ENCODE measurements around the gene OTUD4. TPM values are rescaled to one million over a fixed set of nuclear protein-coding genes. Genes with fewer than 3 reads are reported as not detected.

OTUD4 gene
- total and polyA plus RNA-seq, 4 donors = 5.3 to 27.5 (median 11.6) TPM

DNA sequence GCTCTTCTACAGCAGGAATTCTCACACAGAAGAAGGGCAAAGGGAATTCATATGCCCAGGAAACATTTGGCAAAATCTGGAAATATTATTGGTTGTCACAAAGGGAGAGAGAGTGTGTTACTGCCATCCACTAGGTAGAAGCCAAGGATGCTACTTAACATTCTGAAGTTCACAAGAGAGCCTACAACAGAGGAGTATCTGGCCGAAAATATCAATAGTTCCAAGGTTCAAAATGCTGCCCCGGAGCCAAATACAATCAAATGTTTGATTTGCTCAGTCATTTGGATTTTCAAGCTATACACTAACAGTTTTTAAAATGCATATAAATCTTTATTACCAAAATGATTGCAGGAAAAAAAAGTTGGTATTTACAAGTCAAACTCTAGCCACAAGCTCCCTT, 18.8 kb downstream of the OTUD4 start:
- Histone ChIP-seq H3K27me3 (ENCODE audit: control insufficient read depth in 4 of 4, insufficient read depth in 4 of 4, low read length in 3 of 4) (no peaks in the 10 kb centered on the region), H3K36me3 (ENCODE audit: control insufficient read depth in 4 of 4, insufficient read depth in 3 of 4, low read depth in 1 of 4, low read length in 3 of 4) (peaks cover 1 to 36% (median 26%) of the 10 kb centered on the region in 4 donors), H3K4me3 (ENCODE audit: low read depth in 1 of 3, low read length in 3 of 3) (no peak overlapping the region), H3K27ac (ENCODE audit: low read depth in 1 of 2, low read length in 2 of 2) (no peak overlapping the region), H3K9ac (ENCODE audit: low read depth in 1 of 2, low read length in 2 of 2) (no peak overlapping the region), H3K4me1 (ENCODE audit: control insufficient read depth in 4 of 4, insufficient read depth in 4 of 4, low read length in 3 of 4) (peaks cover 0 to 10% (median 4%) of the 10 kb centered on the region in 4 donors), H3K9me3 (ENCODE audit: control insufficient read depth in 4 of 4, low read length in 3 of 4) (no peaks in the 10 kb centered on the region)
- 25% methylated on average over 2 of the region's 2 CpGs for WGBS
- no peak for DNase-seq (ENCODE audit: low spot score)
- peak; percentile 44 to 62 for TF ChIP-seq HNF4A (conservative IDR thresholded peaks at IDR 0.05)
- TF ChIP-seq EGR1 (IDR thresholded peaks at IDR 0.05; ENCODE audit: low read depth in 2 of 2) = no peak
- TF ChIP-seq SP1 (IDR thresholded peaks at IDR 0.05) = peak; percentile 17
- TF ChIP-seq FOXA1 (IDR thresholded peaks at IDR 0.05) = no peak
- no peak for TF ChIP-seq RAD21 (IDR thresholded peaks at IDR 0.05)

DNA sequence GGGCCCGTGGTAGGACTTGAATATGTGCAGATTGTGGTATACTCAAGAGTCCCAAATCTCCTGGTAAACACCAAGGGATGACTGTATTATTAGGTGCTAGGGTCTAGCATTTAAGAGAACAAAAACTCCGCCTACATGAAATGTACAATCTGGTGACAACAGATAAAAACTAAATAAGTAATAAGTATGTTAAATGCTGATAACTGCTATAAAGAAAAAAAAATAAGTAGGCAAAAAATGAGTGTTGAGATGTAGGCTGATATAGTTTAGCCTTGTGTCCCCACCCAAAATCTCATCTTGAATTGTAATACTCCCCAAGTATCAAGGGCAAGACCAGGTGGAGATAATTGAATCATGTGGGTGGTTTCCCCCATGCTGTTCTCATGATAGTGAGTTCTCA, 23.4 kb downstream of the OTUD4 start:
- no peaks in the 10 kb centered on the region for H3K27me3 ChIP-seq (ENCODE audit: control insufficient read depth in 4 of 4, insufficient read depth in 4 of 4, low read length in 3 of 4)
- DNase-seq (ENCODE audit: low spot score) = no peak
- H3K9me3 ChIP-seq (ENCODE audit: control insufficient read depth in 4 of 4, low read length in 3 of 4) = no peaks in the 10 kb centered on the region
- H3K36me3 ChIP-seq (ENCODE audit: control insufficient read depth in 4 of 4, insufficient read depth in 3 of 4, low read depth in 1 of 4, low read length in 3 of 4) = peaks cover 6 to 45% (median 30%) of the 10 kb centered on the region in 4 donors
- peaks cover 0 to 10% (median 3%) of the 10 kb centered on the region in 4 donors for H3K4me1 ChIP-seq (ENCODE audit: control insufficient read depth in 4 of 4, insufficient read depth in 4 of 4, low read length in 3 of 4)
- over 99% methylated on average over 2 of the region's 2 CpGs for WGBS
- H3K9ac ChIP-seq (ENCODE audit: low read depth in 1 of 2, low read length in 2 of 2) = no peak overlapping the region
- no peak overlapping the region for H3K27ac ChIP-seq (ENCODE audit: low read depth in 1 of 2, low read length in 2 of 2)
- no peak overlapping the region for H3K4me3 ChIP-seq (ENCODE audit: low read depth in 1 of 3, low read length in 3 of 3)
- TF ChIP-seq FOXA1 (IDR thresholded peaks at IDR 0.05) (no peak), EGR1 (IDR thresholded peaks at IDR 0.05; ENCODE audit: low read depth in 2 of 2) (no peak), YY1 (IDR thresholded peaks at IDR 0.05) (no peak), GABPA (IDR thresholded peaks at IDR 0.05 in 1 of 2, conservative IDR thresholded peaks at IDR 0.05 in 1 of 2) (no peak), RXRA (IDR thresholded peaks at IDR 0.05) (no peak), NR2F2 (IDR thresholded peaks at IDR 0.05) (no peak)
- TF ChIP-seq, protein P1, sequence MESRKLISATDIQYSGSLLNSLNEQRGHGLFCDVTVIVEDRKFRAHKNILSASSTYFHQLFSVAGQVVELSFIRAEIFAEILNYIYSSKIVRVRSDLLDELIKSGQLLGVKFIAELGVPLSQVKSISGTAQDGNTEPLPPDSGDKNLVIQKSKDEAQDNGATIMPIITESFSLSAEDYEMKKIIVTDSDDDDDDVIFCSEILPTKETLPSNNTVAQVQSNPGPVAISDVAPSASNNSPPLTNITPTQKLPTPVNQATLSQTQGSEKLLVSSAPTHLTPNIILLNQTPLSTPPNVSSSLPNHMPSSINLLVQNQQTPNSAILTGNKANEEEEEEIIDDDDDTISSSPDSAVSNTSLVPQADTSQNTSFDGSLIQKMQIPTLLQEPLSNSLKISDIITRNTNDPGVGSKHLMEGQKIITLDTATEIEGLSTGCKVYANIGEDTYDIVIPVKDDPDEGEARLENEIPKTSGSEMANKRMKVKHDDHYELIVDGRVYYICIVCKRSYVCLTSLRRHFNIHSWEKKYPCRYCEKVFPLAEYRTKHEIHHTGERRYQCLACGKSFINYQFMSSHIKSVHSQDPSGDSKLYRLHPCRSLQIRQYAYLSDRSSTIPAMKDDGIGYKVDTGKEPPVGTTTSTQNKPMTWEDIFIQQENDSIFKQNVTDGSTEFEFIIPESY (IDR thresholded peaks at IDR 0.05) = no peak
- TF ChIP-seq, protein P2, sequence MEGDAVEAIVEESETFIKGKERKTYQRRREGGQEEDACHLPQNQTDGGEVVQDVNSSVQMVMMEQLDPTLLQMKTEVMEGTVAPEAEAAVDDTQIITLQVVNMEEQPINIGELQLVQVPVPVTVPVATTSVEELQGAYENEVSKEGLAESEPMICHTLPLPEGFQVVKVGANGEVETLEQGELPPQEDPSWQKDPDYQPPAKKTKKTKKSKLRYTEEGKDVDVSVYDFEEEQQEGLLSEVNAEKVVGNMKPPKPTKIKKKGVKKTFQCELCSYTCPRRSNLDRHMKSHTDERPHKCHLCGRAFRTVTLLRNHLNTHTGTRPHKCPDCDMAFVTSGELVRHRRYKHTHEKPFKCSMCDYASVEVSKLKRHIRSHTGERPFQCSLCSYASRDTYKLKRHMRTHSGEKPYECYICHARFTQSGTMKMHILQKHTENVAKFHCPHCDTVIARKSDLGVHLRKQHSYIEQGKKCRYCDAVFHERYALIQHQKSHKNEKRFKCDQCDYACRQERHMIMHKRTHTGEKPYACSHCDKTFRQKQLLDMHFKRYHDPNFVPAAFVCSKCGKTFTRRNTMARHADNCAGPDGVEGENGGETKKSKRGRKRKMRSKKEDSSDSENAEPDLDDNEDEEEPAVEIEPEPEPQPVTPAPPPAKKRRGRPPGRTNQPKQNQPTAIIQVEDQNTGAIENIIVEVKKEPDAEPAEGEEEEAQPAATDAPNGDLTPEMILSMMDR (IDR thresholded peaks at IDR 0.05; ENCODE audit: low read depth, low read length, missing input control) = no peak

DNA sequence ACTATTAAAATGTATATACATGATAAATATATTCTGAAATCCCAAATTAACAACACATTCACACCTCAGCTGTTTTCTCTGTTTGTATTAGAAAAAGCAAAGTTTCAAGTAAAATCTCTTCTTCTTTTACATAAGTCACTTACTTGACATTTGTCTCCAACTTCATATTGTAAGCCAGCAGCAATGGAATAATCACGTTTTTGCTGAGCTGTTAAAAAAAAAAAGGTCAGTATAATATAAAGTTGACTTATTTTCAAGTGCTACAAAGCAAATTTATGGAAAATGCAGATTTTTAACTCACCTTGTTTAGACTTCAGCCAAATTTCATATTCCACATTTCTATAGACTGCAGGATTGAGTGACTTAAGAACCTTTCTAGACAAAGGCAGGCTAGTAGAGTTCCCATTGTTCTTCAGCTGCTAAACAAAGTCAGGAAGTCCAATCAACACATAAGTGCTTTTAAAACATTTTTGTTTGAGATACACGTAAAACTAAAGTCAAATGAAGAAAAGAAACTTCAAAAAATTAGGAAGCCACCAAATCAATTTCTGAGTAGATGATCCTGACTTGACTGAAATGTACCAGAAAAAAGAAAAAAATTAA, 25.0 kb downstream of the OTUD4 start:
- no peak overlapping the region for H3K4me3 ChIP-seq (ENCODE audit: low read depth in 1 of 3, low read length in 3 of 3)
- H3K27ac ChIP-seq (ENCODE audit: low read depth in 1 of 2, low read length in 2 of 2) = no peak overlapping the region
- WGBS = 74% methylated on average over 2 of the region's 2 CpGs
- TF ChIP-seq, protein P3, sequence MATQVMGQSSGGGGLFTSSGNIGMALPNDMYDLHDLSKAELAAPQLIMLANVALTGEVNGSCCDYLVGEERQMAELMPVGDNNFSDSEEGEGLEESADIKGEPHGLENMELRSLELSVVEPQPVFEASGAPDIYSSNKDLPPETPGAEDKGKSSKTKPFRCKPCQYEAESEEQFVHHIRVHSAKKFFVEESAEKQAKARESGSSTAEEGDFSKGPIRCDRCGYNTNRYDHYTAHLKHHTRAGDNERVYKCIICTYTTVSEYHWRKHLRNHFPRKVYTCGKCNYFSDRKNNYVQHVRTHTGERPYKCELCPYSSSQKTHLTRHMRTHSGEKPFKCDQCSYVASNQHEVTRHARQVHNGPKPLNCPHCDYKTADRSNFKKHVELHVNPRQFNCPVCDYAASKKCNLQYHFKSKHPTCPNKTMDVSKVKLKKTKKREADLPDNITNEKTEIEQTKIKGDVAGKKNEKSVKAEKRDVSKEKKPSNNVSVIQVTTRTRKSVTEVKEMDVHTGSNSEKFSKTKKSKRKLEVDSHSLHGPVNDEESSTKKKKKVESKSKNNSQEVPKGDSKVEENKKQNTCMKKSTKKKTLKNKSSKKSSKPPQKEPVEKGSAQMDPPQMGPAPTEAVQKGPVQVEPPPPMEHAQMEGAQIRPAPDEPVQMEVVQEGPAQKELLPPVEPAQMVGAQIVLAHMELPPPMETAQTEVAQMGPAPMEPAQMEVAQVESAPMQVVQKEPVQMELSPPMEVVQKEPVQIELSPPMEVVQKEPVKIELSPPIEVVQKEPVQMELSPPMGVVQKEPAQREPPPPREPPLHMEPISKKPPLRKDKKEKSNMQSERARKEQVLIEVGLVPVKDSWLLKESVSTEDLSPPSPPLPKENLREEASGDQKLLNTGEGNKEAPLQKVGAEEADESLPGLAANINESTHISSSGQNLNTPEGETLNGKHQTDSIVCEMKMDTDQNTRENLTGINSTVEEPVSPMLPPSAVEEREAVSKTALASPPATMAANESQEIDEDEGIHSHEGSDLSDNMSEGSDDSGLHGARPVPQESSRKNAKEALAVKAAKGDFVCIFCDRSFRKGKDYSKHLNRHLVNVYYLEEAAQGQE (IDR thresholded peaks at IDR 0.05) = no peak
- TF ChIP-seq FOXA1 (IDR thresholded peaks at IDR 0.05) (no peak), HNF4G (IDR thresholded peaks at IDR 0.05) (no peak), RAD21 (IDR thresholded peaks at IDR 0.05) (no peak), SP1 (IDR thresholded peaks at IDR 0.05) (no peak), TAF1 (conservative IDR thresholded peaks at IDR 0.05) (no peak), NR2F2 (IDR thresholded peaks at IDR 0.05) (no peak)
- TF ChIP-seq, protein P2 (IDR thresholded peaks at IDR 0.05; ENCODE audit: low read depth, low read length, missing input control) = no peak
- TF ChIP-seq, protein P4, sequence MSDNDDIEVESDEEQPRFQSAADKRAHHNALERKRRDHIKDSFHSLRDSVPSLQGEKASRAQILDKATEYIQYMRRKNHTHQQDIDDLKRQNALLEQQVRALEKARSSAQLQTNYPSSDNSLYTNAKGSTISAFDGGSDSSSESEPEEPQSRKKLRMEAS (IDR thresholded peaks at IDR 0.05) = no peak
- H3K4me1 ChIP-seq (ENCODE audit: control insufficient read depth in 4 of 4, insufficient read depth in 4 of 4, low read length in 3 of 4) = no peaks in the 10 kb centered on the region
- no peaks in the 10 kb centered on the region for H3K27me3 ChIP-seq (ENCODE audit: control insufficient read depth in 4 of 4, insufficient read depth in 4 of 4, low read length in 3 of 4)
- no peaks in the 10 kb centered on the region for H3K9me3 ChIP-seq (ENCODE audit: control insufficient read depth in 4 of 4, low read length in 3 of 4)
- H3K36me3 ChIP-seq (ENCODE audit: control insufficient read depth in 4 of 4, insufficient read depth in 3 of 4, low read depth in 1 of 4, low read length in 3 of 4) = peaks cover 8 to 46% (median 30%) of the 10 kb centered on the region in 4 donors
- no peak overlapping the region for H3K9ac ChIP-seq (ENCODE audit: low read depth in 1 of 2, low read length in 2 of 2)
- no peak for DNase-seq (ENCODE audit: low spot score)
